GM18873 (cell line): ENCODE data around the gene PDSS2.

Source experiments
- ATAC-seq: cut with Tn5 transposase; IDR thresholded peaks from one replicate; pipeline ENCODE4 v1.9.1; 2021; ENCODE audit warnings: mild to moderate bottlenecking, moderate library complexity, moderate number of reproducible peaks; ENCODE audit not compliant: unreplicated experiment, low FRiP score

PDSS2 gene

GRCh38 chr6:107106165-107106564 is 353.2 kb downstream of the PDSS2 start:
- no peak for ATAC-seq

- ATAC-seq = no peak
Measured at GRCh38 chr6:107105511-107106116, 353.8 kb downstream of the PDSS2 start.

GRCh38 chr6:107103082-107103481 is 356.3 kb downstream of the PDSS2 start:
- no peak for ATAC-seq
